HCT116 (cell line): ENCODE measurements around the gene MGST3.

Experiments used
- CBX3 ChIP-seq: IDR thresholded peaks from 2 replicates; pipeline ENCODE4 v1.6.1; 2012; ENCODE audit warnings: low read depth
- CTCF ChIP-seq, 3 experiments: fragments of 200-600 bp in 1 of 3; sonication (generic) in 1 of 3; IDR thresholded peaks in 2 of 3; conservative IDR thresholded peaks in 1 of 3; 2 replicates each; pipeline ENCODE4 v1.5.1; 2012 to 2017; ENCODE audit warnings: low read depth in 2 of 3, low read length in 2 of 3, antibody characterized with exemption in 1 of 3, borderline replicate concordance in 1 of 3, control low read depth in 1 of 3, mild to moderate bottlenecking in 1 of 3, mixed read lengths in 1 of 3, mixed run types in 1 of 3, moderate library complexity in 1 of 3; ENCODE audit not compliant: insufficient read depth in 1 of 3
- ELF1 ChIP-seq: IDR thresholded peaks from 2 replicates; pipeline ENCODE4 v1.6.1; 2012; ENCODE audit warnings: low read depth, borderline replicate concordance
- EZH2 ChIP-seq: fragments of 200-600 bp; sonication (generic); IDR thresholded peaks from 2 replicates; pipeline ENCODE4 v1.6.1; 2017; ENCODE audit warnings: antibody characterized with exemption, mixed run types
- EZH2phosphoT487 ChIP-seq: fragments of 200-600 bp; IDR thresholded peaks from 2 replicates; pipeline ENCODE4 v1.6.1; 2018; ENCODE audit warnings: antibody characterized with exemption, borderline replicate concordance
- JUND ChIP-seq: IDR thresholded peaks from 2 replicates; pipeline ENCODE4 v1.6.1; 2012
- POLR2A ChIP-seq: IDR thresholded peaks from 2 replicates; pipeline ENCODE4 v1.7.0; 2011; ENCODE audit warnings: borderline replicate concordance; ENCODE audit not compliant: insufficient read depth, insufficient read length; ENCODE audit errors: extremely low read depth
- POLR2AphosphoS5 ChIP-seq: IDR thresholded peaks from 2 replicates; pipeline ENCODE4 v1.6.1; 2011; ENCODE audit warnings: mild to moderate bottlenecking, low read depth, low read length, moderate library complexity
- SIN3A ChIP-seq: IDR thresholded peaks from 2 replicates; pipeline ENCODE4 v1.6.1; 2012; ENCODE audit warnings: low read depth
- SP1 ChIP-seq: IDR thresholded peaks from 2 replicates; pipeline ENCODE4 v1.6.1; 2012; ENCODE audit warnings: low read depth
- SRF ChIP-seq: IDR thresholded peaks from 2 replicates; pipeline ENCODE4 v1.6.1; 2012; ENCODE audit warnings: low read depth
- TF ChIP-seq, protein P1 (sequence below): IDR thresholded peaks from 2 replicates; pipeline ENCODE4 v1.6.1; 2012

DNA sequence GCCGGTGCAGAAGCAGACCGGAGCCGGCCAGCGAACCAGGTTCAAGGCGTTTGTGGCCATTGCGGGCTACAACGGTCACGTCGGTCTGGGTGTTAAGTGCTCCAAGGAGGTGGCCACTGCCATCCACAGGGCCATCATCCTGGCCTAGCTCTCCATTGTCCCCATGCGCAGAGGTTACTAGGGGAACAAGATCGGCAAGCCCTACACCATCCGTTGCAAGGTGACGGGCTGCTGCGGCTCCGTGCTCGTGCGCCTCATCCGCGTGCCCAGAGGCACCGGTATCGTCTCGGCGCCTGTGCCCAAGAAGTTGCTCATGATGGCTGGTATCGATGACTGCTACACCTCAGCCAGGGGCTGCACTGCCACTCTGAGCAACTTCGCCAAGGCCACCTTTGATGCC is 49.1 kb upstream of the MGST3 start:
- no peak for TF ChIP-seq CTCF (IDR thresholded peaks at IDR 0.05 in 2 of 3, conservative IDR thresholded peaks at IDR 0.05 in 1 of 3; ENCODE audit: borderline replicate concordance in 1 of 3, insufficient read depth in 1 of 3, low read depth in 2 of 3, low read length in 2 of 3)
- TF ChIP-seq POLR2AphosphoS5: no peak
- TF ChIP-seq, protein P1, sequence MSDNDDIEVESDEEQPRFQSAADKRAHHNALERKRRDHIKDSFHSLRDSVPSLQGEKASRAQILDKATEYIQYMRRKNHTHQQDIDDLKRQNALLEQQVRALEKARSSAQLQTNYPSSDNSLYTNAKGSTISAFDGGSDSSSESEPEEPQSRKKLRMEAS: no peak
- TF ChIP-seq JUND: no peak
- TF ChIP-seq CBX3: no peak
- no peak for TF ChIP-seq EZH2phosphoT487
- no peak for TF ChIP-seq SRF
- no peak for TF ChIP-seq POLR2A
- TF ChIP-seq EZH2: no peak
- TF ChIP-seq SP1: no peak
- TF ChIP-seq ELF1: no peak
- TF ChIP-seq SIN3A: no peak
